Transverse colon (tissue), 4 donors: ENCODE data around the gene MSL2. TPM values are rescaled to one million over a fixed set of nuclear protein-coding genes. Genes with fewer than 3 reads are reported as not detected.
"Not testable (repeated sequence)": the region's sequence is repeated elsewhere in the genome, so short reads cannot be mapped to it uniquely, and the experiment has no call there.

Experiments
- DNase-seq: peaks from one replicate; pipeline ENCODE4 v3.0.0-alpha.2; 2019
- H3K27ac ChIP-seq, 4 donors: fragments of 200-600 bp; sonication (generic); 2 replicates each; pipeline ENCODE4 v1.5.1; 2016 to 2018; ENCODE audit warnings: inconsistent platforms in 4 of 4
- H3K27me3 ChIP-seq: fragments of 200-600 bp; sonication (generic); 2 replicates; pipeline ENCODE4 v1.5.1; 2017; ENCODE audit warnings: inconsistent platforms
- H3K36me3 ChIP-seq, 4 donors: fragments of 200-600 bp; sonication (generic); 2 replicates each; pipeline ENCODE4 v1.5.1; 2017 to 2019; ENCODE audit warnings: inconsistent platforms in 4 of 4
- H3K4me1 ChIP-seq, 4 donors: fragments of 200-600 bp; sonication (generic); 2 replicates each; pipeline ENCODE4 v1.5.1; 2017 to 2020; ENCODE audit warnings: inconsistent platforms in 4 of 4
- H3K4me3 ChIP-seq, 4 donors: fragments of 200-600 bp; sonication (generic); 1 replicate in 1 of 4; 2 replicates in 3 of 4; pipeline versions ENCODE4 v1.5.1 to v1.6.1; 2017 to 2019; ENCODE audit warnings: inconsistent platforms in 4 of 4
- H3K9me3 ChIP-seq, 2 donors: fragments of 200-600 bp; sonication (generic); 2 replicates each; pipeline ENCODE4 v1.5.1; 2017 to 2019; ENCODE audit warnings: inconsistent platforms in 2 of 2
- EP300 ChIP-seq: sonication (generic); formaldehyde crosslinking; IDR thresholded peaks from one replicate; pipeline ENCODE4 v1.6.1; 2017; ENCODE audit warnings: antibody characterized with exemption, low read depth
- POLR2A ChIP-seq: fragments of 450-650 bp; IDR thresholded peaks from one replicate; pipeline ENCODE4 v1.6.1; 2016; ENCODE audit warnings: antibody characterized with exemption, mild to moderate bottlenecking, moderate library complexity
- POLR2AphosphoS5 ChIP-seq, 3 donors: sonication (generic); formaldehyde crosslinking; IDR thresholded peaks; one replicate each; pipeline ENCODE4 v1.6.1; 2016; ENCODE audit warnings: antibody characterized with exemption in 3 of 3
- WGBS, 2 donors: methylation state at CpG; one replicate each; pipeline ENCODE4 v1.1.5; 2018; ENCODE audit warnings: low coverage in 1 of 2; 5-methylcytosine and 5-hydroxymethylcytosine counted together
- in situ Hi-C, 4 donors: fragments of 200-750 bp; cut with MboI; loops; one replicate each; pipeline versions ENCODE4 v1.15.0 to v1.15.1; 2017; ENCODE audit warnings: low sequenced_read_pairs in 3 of 4, low pct_ligation_motif_present in 1 of 4, low pct_unique_long_range_greater_than_20kb in 1 of 4
- intact Hi-C: fragments of 100-400 bp; cut with DNase I; formaldehyde crosslinking; loops from one replicate; pipeline ENCODE4 v1.15.1; 2023; ENCODE audit warnings: low total_unique reads
- total RNA-seq, 4 donors: library from RNA; depleted of rRNA; stranded (reverse); fragments of >200 nt; gene quantifications; one replicate each; pipeline ENCODE4 v1.1.0, GENCODE V29; 2016
- TF ChIP-seq, protein P1 (sequence below), 5 experiments: fragments of 200-600 bp in 3 of 5; fragments of 450-650 bp in 2 of 5; sonication (generic) in 3 of 5; IDR thresholded peaks; 1 replicate in 2 of 5; 2 replicates in 3 of 5; pipeline ENCODE4 v1.5.1; 2016 to 2017; ENCODE audit warnings: antibody characterized with exemption in 5 of 5, inconsistent platforms in 3 of 5, mild to moderate bottlenecking in 2 of 5, moderate library complexity in 1 of 5

The MSL2 gene
- total RNA-seq, 4 donors from 2014 or later = 18.2 to 42.7 (median 31.7) TPM

DNA sequence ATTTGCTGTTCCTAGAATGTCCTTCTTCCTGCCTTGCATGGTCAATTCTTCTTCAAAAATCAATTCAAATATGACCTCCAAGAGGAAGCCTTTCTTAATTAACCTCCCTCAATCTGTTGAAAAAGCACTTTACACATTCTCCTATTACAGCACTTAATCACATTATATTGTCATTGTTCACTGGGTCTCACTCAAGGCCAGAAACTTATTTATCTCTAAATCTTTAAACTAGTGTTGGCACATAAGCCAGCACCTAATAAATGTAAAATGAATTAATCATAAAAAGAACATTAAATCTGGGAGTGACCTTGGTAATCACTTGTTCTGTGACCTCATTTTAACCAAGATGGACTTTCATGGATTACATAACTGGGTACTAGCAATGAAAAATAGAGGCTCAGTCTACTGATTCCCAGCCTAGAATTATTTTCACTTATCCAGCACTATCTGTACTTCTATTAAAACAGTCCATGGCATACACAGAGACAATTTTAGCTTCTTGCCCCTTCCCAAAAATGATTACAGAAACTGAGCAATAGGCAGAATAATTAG lies 22.1 kb downstream of the MSL2 start:
- Histone ChIP-seq H3K36me3 (no peaks in the 10 kb centered on the region), H3K4me3 (no peak overlapping the region), H3K27ac (no peak overlapping the region), H3K9me3 (no peaks in the 10 kb centered on the region), H3K4me1 (peaks cover 0 to 52% (median 32%) of the 10 kb centered on the region in 4 donors), H3K27me3 (no peaks in the 10 kb centered on the region)
- intact Hi-C loops (no loop called here), in situ Hi-C loops (no loop called here)
- TF ChIP-seq POLR2AphosphoS5 (IDR thresholded peaks at IDR 0.05) = no peak
- TF ChIP-seq, protein P1, sequence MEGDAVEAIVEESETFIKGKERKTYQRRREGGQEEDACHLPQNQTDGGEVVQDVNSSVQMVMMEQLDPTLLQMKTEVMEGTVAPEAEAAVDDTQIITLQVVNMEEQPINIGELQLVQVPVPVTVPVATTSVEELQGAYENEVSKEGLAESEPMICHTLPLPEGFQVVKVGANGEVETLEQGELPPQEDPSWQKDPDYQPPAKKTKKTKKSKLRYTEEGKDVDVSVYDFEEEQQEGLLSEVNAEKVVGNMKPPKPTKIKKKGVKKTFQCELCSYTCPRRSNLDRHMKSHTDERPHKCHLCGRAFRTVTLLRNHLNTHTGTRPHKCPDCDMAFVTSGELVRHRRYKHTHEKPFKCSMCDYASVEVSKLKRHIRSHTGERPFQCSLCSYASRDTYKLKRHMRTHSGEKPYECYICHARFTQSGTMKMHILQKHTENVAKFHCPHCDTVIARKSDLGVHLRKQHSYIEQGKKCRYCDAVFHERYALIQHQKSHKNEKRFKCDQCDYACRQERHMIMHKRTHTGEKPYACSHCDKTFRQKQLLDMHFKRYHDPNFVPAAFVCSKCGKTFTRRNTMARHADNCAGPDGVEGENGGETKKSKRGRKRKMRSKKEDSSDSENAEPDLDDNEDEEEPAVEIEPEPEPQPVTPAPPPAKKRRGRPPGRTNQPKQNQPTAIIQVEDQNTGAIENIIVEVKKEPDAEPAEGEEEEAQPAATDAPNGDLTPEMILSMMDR (IDR thresholded peaks at IDR 0.05) = no peak
- TF ChIP-seq EP300 = no peak
- TF ChIP-seq POLR2A = no peak
- DNase-seq = no peak

DNA sequence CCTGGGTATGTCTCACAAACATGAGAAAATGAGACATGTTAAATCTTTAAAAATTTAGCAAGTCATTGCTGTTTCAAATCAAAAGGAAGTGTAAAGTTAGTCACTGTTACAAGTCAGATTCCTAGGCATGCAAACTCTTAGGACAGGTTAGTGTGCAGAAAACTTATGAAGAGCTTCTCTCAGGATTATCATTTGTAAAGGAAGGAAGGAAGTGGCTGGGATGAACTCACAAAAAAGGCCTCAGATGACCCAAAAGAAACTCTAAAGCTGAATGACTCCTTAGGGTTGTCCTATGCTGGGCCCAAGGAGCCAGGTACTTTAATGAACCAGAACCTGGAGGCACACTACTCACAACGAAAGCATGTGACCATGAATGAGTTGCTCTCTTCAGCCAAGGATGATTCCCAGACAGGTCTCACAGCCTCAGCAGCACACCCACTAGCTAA lies 25.0 kb downstream of the MSL2 start:
- peaks cover 0 to 49% (median 24%) of the 10 kb centered on the region in 4 donors for H3K4me1 ChIP-seq
- H3K36me3 ChIP-seq = no peaks in the 10 kb centered on the region
- H3K9me3 ChIP-seq = no peaks in the 10 kb centered on the region
- intact Hi-C loops (no loop called here), in situ Hi-C loops (no loop called here)
- H3K27ac ChIP-seq = no peak overlapping the region
- WGBS, 2 donors = 55% methylated on average over 1 of the region's 1 CpG; no CpG with 5 or more reads in 1 of the 2 donors
- no peak overlapping the region for H3K4me3 ChIP-seq
- TF ChIP-seq POLR2AphosphoS5 (IDR thresholded peaks at IDR 0.05) = no peak
- no peak for TF ChIP-seq POLR2A
- TF ChIP-seq EP300 = no peak
- TF ChIP-seq, protein P1 (IDR thresholded peaks at IDR 0.05) = no peak
- no peak for DNase-seq
- no peaks in the 10 kb centered on the region for H3K27me3 ChIP-seq

GRCh38 chr3:136168236-136168635 lies 27.9 kb downstream of the MSL2 start:
- H3K9me3 ChIP-seq, DNase-seq, H3K27me3 ChIP-seq, intact Hi-C loops, H3K36me3 ChIP-seq, H3K27ac ChIP-seq, in situ Hi-C loops, H3K4me3 ChIP-seq: not testable (repeated sequence)
- peaks cover 0 to 52% (median 15%) of the 10 kb centered on the region in 4 donors for H3K4me1 ChIP-seq
- 85 to 92% methylated on average over 4 of the region's 4 CpGs for WGBS, 2 donors

GRCh38 chr3:136166507-136166906 lies 29.6 kb downstream of the MSL2 start:
- 56 to 57% methylated on average over 3 of the region's 3 CpGs for WGBS, 2 donors
- peaks cover 0 to 55% (median 11%) of the 10 kb centered on the region in 4 donors for H3K4me1 ChIP-seq
- intact Hi-C loops = no loop called here
- in situ Hi-C loops = no loop called here
- DNase-seq = no peak
- no peak overlapping the region for H3K27ac ChIP-seq
- H3K27me3 ChIP-seq = no peaks in the 10 kb centered on the region
- H3K9me3 ChIP-seq = no peaks in the 10 kb centered on the region
- H3K36me3 ChIP-seq = no peaks in the 10 kb centered on the region
- TF ChIP-seq, protein P1 (IDR thresholded peaks at IDR 0.05) = no peak
- TF ChIP-seq EP300 (no peak), POLR2AphosphoS5 (IDR thresholded peaks at IDR 0.05) (no peak), POLR2A (no peak)
- no peak overlapping the region for H3K4me3 ChIP-seq

DNA sequence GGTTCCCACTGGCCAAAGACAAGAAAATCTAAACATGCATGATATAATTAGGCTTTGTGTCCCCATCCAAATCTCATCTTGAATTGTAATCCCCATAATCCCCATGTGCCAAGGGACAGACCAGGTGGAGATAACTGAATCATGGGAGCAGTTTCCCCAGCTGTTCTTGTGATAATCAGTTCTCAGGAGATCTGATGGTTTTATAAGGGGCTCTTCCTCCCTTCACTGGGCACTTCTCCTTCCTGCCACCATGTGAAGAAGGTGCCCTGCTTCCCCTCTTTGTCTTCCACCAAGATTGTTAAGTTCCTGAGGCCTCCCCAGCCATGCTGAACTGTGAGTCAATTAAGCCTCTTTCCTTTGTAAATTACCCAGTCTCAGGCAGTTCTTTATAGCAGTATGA lies 32.5 kb downstream of the MSL2 start:
- H3K36me3 ChIP-seq, H3K27ac ChIP-seq, H3K9me3 ChIP-seq, DNase-seq, H3K4me3 ChIP-seq, intact Hi-C loops, in situ Hi-C loops, H3K27me3 ChIP-seq: not testable (repeated sequence)
- peaks cover 0 to 54% (median 9%) of the 10 kb centered on the region in 4 donors for H3K4me1 ChIP-seq
